C4-2B (cell line): Measurements from ENCODE around the gene PTPRN2.

Experiments used
- H3K27ac ChIP-seq: fragments of 450-650 bp; 2 replicates; pipeline ENCODE4 v1.5.1; 2017
- CTCF ChIP-seq: fragments of 450-650 bp; conservative IDR thresholded peaks from 2 replicates; pipeline ENCODE4 v1.5.1; 2017; ENCODE audit warnings: mild to moderate bottlenecking
- ZFX ChIP-seq: fragments of 450-650 bp; IDR thresholded peaks from 2 replicates; pipeline ENCODE4 v1.6.1; 2017

PTPRN2 gene

DNA sequence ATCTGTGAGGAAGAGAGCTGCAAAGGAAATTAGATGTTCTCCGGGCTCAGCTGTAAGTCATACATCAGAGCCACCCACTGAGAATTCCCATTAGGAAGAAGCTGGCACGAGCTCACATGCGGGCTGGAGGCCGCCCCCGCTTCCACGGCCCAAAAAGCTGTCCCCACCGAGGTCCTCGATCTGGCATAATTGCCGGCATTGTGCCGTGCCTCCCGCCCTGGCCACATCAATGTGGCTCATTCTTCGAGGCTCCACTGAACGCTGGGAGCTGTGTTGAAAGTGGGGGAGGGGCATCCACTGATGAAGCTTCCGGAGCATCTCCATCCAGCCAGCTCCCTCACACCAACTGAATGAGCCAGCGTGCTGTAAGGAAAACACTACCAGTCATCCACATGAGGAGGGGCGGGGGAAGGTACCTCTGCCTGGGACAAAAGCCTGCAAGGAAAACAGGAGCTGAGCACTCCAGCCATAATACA lies 173.1 kb downstream of the PTPRN2 start:
- TF ChIP-seq CTCF = no peak
- TF ChIP-seq ZFX = no peak
- no peak overlapping the region for H3K27ac ChIP-seq

GRCh38 chr7:158414002-158414401 lies 173.6 kb downstream of the PTPRN2 start:
- TF ChIP-seq CTCF (no peak), ZFX (no peak)
- no peak overlapping the region for H3K27ac ChIP-seq

DNA sequence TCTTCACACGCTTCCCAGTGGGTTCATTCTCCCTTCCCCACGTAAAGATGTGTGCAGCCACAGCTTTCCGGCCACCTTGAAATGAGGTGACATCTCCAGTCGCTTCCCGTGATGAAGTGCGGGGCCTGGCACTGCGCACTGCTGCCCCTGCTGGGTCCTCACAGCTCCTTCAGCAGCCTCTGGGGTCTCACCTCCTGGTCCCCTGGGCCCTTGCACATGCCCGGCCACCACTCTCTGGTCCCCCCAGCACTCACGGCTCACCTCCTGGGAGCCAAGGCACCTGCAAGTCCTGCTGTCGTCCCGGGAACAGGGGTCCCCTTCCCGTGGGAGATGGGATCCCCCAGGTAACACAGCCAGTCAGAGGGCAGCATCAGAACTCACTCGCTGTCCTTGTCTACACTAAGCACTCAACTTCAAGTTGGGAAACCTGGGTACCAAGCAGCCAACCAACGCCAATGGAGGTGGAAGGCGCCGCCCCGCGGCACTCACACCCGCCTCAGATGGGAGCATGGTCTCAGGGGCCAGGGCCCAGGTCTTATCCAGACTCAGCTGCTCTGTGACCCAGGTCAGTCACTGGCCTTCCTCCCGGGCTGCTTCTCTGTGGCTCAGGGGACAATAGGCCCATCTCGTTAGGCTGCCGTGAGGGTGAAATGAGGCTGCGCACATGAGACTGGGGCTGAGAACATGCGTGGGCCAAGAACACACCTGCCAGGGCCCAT lies 176.2 kb downstream of the PTPRN2 start:
- TF ChIP-seq ZFX = no peak
- TF ChIP-seq CTCF = no peak

GRCh38 chr7:158410720-158411119 lies 176.9 kb downstream of the PTPRN2 start:
- no peak for TF ChIP-seq CTCF
- no peak for TF ChIP-seq ZFX
- no peak overlapping the region for H3K27ac ChIP-seq

More for the DNA sequence above, 176.2 kb downstream of the PTPRN2 start:
- H3K27ac ChIP-seq = no peak overlapping the region

GRCh38 chr7:158409816-158410330 lies 177.8 kb downstream of the PTPRN2 start:
- no peak overlapping the region for H3K27ac ChIP-seq
- TF ChIP-seq ZFX (no peak), CTCF (no peak)

GRCh38 chr7:158409120-158409519 lies 178.5 kb downstream of the PTPRN2 start:
- H3K27ac ChIP-seq = no peak overlapping the region
- TF ChIP-seq ZFX (no peak), CTCF (no peak)

GRCh38 chr7:158408318-158408920 lies 179.2 kb downstream of the PTPRN2 start:
- H3K27ac ChIP-seq = no peak overlapping the region
- TF ChIP-seq ZFX (no peak), CTCF (no peak; the same call in 1 of the 2 replicates)
